Islet of Langerhans (tissue), 1 donor: Measurements from ENCODE around the gene NLGN4X.
"Not testable (repeated sequence)": the region's sequence is repeated elsewhere in the genome, so short reads cannot be mapped to it uniquely, and the experiment has no call there.

Experiments used
- FAIRE-seq: peaks from one replicate; lab custom pipeline; 2011; peaks lifted over from hg19 to GRCh38; lab: Jason Lieb, UNC

Gene NLGN4X

DNA sequence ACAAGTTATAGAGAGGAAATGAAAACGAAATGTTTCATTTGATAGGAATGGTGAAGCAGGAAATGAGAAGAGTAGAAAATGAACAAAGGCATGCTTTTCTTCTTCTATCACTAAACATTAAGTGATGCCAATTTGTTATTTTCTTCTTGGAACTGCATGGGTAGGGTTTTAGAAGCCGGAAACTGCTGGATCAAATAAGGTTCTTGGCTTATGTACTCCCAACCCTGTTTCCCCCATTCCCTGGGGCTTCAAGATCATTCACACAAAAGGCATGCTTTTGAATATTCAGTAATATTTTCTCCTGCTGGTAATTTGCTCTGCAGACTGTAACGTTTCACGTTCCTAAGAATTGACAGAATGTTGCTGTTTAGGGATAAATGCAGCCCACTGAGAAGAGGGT, 224.1 kb downstream of the NLGN4X start:
- FAIRE-seq: no peak

DNA sequence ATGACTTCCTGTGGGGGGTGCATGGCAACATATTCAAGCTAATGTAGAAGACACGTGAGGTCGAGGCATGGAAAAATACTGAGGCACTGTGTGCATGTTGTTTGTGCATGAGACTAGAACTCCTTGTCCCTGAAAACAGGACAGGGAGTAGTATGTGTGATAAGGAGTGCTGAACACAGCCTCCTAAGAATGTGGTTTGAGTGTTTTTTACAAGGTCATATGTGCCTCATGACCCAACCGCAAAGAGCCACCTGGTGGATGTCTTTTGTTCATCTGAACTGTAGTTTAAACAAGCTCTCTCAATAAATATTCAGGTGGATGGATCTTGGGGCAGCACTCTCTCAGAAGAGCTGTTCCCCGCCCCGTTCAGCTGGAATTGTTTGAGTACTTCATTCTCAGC, 226.6 kb downstream of the NLGN4X start:
- FAIRE-seq: no peak

DNA sequence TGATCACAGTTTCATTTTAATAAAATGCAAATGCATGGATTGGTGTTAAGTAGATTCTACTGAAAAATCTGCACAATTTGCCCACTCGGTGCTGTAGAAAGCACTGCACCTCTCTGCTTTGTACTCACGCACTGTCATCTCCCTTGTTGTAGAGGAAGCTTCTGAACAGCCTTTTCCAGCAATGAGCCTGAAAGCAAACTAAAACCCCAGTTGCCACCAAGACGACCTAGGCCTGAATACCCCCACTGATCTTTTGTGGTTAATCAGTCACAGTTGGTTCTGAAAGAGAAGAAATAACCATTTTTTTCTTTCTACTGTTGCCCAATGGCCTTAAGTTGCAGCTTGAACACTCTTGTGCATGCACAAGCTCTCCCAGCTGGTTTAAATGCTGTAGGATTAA, 229.8 kb downstream of the NLGN4X start:
- FAIRE-seq: no peak

DNA sequence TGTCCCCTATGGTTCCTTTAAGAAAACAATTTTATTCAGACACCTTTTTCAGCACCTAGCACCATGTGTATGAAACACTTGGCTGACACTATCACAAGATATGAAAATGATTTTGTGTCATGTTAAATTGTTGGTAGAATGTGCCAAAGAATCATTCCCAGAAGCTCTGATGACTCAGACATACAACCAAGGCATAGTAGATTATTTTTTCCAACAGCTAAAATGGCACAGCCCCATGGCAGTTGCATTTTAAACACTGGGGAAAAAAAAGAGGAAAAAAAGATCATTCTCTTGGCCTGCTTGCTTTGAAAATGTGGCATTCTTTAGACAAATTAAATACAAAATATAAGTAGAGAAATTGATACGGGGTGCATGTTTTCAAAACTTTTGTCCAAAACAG, 230.2 kb downstream of the NLGN4X start:
- FAIRE-seq: no peak

DNA sequence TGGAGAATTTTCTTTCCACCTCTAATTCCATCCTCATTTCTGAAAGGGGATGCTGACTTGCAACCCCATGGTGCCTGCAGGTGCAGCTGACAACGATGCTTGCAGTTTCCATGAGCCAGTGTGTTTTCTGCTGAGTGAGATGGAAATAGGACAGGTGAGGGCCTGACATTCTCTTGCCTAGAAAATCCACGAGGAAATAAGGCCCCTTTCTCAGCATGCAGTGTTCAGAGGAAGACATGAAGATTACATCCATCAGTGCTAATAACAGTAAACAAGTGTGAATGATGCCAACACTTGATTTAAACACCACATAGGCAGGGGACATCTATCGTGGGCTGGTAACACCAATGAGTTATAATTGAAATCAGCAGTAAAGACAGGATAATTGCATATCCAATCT, 237.3 kb downstream of the NLGN4X start:
- FAIRE-seq: no peak

DNA sequence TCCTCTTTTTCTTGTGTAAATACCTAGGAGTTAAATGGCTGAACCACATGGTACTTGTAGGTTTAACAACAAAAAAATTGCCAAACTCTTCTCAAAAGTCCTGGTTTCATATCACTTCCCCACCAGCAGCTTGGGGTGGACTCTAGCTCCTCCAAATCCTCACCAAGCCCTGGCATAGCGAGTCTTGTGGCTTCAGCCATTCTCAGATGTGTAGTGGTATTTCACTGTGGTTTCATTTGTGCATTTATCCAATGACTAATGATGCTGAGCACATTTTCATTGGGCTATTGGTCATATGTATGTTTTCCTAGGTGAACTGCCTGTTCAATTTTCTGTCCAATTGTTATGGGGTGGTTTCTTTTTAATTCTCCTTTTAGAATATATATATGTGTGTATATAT, 249.3 kb downstream of the NLGN4X start:
- FAIRE-seq: no peak

DNA sequence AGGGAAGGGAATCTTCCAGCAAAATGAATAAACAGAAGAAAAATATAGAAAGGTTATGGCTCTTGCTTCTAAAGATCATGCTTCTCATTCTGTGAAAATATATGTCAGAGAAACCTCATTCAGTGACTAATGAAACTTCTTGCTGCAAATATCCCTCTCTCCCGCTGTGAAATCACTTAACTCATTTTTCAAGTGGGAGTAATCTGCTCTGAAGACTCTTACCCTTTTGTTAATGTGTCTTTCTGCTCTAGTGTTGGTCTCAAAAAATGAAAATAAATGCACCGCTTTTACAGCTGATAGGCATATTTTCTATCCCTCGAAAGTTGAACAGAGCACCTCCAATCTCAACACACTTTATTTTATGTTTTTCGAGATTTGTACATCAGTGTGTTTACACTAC, 252.3 kb downstream of the NLGN4X start:
- no peak for FAIRE-seq

DNA sequence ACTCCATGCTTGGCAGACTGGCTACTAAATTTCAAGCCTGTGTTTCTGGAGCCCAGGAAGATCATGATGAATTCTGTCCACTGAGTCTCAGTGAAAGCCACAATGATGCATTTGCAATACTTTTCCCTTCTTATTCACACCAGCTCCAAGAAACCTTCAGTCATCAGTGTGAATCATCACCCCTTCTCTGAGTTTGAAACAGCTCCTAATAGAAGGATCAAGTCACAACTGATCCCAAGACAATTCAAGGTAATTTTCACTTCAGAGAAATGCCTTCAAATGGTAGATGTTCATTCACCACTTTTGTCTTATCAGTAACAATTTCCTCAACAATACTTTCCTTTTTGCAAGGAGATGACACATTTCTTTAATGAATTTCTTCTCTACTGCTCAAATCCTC, 257.4 kb downstream of the NLGN4X start:
- no peak for FAIRE-seq

DNA sequence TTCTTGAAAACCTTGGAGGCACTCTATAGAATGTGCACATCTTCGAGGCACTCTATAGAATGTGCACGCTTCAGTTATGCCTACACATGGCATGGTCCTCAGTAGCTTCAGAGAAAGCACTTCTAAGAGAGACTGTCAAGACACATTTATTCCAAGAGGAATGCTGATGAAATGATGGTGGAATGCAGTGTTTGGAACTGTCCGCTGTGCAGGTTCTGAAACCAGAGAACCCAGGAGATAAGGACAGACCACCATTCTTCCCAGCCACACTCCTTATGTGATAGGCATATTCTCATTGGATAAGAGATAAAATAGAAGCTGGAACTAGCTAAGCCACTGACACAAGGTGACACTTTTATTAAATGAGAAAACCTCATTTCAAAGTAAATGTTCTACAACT, 263.3 kb downstream of the NLGN4X start:
- no peak for FAIRE-seq

DNA sequence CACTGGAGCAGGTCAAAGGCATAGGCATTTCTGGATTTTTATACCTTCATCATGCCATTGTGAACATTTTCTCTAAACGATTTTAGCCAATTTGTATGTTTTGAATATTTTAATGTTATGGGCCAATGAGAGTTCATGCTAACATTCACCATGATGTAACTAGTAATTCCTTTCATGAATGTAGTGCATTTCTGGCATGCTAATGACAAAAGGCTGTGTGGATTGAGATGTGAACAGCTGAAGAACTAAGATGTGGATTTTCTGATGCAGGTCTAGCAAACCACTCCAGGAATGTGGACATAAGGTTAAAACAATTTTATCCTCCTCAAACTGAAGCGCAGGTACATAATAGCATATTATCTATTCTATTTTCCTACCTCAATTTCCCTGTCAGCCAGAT, 269.4 kb downstream of the NLGN4X start:
- FAIRE-seq: no peak

DNA sequence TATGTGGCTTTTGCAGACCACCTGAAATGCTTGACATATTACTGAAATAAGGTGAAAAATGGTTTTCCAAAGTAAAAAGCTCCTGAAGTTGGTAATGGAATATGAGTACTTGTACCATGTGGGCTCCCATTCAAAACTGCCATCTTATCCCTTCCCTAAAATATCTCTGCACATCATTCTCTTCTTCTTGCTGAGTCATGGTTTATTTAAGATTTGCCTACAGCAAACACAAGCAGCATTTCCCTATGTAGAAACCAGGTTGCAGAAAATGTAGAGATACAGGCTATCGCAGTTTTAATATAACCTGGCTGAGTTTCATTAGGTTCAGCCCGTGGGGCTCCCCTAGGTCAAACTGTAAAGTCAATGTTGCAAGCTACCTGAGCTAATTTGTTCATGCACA, 270.1 kb downstream of the NLGN4X start:
- no peak for FAIRE-seq

DNA sequence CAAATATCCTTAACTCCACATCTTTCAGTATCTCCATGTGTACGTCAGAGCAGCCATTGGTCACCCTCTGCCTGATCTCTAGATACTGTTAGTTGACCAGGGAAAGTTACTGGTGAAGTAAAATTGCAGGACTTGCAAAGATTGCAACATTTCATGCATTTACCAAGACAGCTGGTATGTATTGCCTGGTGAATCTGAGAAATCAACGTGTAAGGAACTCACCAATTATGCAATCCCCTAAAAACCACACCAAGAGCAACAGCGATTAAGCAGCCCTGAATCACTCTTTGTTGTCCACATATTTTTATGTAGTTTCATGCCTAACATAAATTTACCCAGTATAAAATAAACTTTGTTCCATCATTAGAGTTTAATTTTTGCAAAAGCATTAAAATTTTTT, 271.2 kb downstream of the NLGN4X start:
- no peak for FAIRE-seq

DNA sequence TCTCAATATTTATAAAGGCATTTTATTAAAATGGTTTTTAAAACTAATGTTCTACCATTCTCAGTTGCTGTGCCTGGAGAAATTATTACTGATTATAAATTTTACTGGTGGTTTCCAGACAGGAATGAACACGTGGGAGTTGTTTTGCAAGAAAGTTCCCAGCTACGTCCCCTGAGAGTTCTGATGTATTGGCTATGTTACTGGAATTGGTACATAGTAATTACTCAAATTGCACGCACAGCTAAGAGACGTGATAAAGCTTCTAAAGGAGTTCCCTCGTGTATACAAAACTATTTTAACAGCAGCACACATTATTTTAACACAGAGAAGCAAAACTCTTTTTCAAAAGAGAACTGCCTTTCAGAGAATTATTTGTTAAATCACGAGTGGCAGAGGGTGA, 292.2 kb downstream of the NLGN4X start:
- no peak for FAIRE-seq

DNA sequence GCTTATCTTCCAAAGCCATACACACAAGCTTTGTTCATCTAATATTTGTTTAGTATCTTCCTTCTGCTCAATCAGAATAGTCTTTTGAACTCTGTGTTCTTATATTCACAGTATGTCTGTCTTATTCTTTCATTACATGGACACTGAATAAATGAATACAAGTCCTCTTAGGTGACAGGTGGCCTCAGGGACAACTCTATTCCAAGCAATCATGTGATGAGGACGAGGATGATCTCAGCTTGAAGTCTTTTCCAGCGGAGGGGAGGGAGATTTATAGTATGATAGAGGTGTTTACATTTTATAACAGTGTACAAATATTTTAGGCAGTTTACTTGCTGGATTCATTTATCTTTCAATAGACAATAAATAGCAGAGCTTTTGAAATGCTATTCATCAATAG, 300.4 kb downstream of the NLGN4X start:
- FAIRE-seq: no peak

DNA sequence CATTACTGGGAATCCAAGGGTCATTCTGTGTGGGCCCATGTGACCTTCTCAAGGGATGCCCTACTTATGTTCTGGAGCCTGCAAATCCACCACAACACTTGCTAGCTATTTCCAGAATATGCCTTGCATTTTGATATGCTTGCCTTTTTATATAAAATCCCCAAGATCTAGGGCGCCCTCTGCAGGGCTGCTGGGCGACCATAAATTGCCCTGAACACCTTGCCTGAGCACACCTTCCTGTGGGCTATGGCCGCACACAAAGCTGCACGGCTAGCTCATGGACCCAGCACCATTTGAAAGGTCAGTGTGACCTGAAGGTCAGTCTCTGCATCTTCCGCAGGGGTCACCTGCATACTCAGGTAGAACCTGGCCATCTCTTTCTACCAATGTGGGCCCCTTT, 311.7 kb downstream of the NLGN4X start:
- FAIRE-seq: no peak

DNA sequence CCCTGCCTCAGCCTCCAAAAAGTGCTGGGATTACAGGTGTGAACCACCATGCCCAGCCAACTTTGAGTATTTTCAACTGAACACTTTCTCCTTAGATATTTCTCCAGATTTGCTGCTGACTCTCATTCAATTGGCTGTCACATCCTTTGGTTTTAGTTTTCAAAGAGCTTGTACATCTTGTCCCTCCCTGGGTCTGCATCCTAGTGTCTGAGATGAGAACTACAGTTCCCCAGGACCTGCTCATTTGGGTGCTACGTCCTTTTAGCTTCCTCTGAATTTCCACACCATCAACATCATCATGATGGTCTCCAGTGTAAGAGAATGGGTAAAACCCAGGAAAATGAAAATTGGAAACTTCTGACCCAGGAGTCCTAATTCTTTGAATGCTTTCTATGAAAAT, 312.9 kb downstream of the NLGN4X start:
- FAIRE-seq: no peak

DNA sequence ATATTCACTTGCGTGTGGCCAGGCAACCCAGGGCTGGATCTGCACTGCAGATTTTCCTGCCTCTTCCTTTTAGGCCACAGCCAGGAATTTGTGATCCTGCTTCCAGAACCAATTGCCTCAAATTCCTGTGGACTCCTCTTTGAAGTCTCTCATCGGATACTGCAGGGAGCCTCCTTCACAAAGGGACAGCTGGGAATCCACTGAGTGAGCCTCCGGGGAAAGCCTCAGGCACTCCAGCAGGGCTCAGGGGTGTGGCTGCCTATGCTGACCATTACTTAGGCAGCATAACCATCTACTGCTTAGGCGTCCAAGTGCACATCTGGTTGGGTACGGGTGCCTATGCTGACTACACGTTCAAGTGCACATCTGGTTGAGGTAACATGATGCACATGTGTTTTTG, 321.5 kb downstream of the NLGN4X start:
- no peak for FAIRE-seq

DNA sequence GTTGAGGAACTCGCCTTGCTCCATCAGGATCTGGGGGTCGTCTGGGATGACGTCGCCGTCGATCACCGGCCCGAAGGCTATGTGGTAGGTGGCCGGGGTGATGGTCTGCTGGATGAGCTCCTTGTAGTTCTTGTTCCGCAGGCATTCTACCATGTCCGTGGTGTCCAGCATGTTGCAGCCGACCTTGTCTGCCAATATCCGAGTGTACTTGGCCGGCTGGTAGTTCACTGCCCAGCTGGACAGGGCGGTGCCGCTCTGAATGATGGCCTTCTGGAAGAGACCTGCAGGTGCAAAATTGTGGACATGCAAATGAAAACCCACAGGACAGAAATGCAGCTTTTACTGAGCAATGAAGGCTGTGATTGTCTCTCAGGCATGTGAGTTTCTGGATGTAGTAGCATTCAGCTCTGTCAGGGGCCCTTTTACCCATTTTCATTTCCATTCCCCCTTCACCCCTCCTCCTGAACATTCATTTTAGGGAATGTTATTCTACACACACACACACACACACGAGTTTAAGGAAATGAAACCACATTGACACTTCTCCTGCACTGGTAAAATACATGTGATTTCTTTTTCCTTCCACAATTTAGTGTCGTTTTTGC, 325.0 kb downstream of the NLGN4X start:
- not testable (repeated sequence) for FAIRE-seq

DNA sequence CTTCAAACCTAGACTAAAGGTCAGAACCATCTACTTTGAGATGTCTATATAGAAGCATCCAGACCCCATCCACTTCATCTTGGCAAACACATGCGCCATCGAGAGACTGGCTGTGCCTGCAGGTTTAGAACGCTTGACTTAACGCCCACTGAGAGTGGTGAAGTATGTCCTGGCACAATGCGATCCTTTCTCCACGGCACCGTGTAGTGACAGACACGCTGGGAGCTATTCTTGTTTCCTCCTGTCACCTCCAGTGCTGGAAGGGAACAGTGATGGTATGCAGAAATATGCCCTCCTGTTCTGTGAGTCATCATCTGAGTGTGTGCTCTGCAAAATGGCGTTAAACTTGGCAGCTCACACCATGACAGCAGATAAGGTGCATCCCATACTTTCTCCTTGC, 330.2 kb downstream of the NLGN4X start:
- no peak for FAIRE-seq

DNA sequence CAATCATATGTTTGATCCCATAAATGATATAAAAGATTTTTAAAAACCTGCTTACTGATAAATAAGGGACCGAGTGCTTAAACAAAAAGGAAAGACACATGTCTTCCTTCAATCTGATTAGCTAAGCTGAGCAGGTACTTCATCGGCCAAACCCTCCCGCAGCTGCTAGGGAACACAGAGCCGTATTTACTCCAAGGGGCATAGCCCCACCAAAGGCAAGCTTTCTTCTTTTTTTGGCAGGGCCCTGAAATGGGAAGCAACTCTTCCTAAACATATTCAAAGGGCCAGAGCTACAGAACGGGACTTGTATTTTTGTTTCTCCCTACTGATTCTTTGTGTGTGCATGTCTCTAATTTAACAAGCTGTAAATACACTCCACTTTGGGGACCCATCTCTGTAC, 337.3 kb downstream of the NLGN4X start:
- FAIRE-seq: no peak

DNA sequence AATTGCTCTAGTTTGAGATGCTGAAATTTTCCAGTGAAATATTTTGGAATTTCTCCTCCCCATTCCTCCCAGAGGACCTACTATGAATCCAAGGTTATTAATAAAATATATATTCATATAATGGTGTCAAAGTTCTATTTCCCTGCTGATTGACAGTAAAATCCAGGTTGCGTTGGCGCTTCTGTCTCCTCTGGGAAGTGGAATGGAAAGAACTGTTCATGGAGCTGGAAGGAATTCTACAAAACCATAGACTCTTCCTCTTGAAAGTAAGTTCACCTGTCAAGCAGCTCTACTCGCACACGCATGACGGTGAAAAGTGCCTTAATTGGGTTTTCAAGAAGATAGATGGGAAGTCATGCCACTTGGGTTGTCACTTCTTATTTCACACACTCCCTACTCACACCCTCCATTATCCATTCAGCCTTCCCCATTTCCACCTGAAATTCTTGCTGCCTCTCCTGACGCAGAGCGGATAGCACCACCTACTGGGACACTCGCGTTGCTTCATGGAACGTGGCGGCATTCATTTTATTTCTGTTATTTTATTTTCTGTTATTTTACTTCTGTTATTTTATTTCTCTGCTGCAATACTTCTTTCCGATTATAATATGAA, 351.6 kb downstream of the NLGN4X start:
- peak; percentile 95 for FAIRE-seq

DNA sequence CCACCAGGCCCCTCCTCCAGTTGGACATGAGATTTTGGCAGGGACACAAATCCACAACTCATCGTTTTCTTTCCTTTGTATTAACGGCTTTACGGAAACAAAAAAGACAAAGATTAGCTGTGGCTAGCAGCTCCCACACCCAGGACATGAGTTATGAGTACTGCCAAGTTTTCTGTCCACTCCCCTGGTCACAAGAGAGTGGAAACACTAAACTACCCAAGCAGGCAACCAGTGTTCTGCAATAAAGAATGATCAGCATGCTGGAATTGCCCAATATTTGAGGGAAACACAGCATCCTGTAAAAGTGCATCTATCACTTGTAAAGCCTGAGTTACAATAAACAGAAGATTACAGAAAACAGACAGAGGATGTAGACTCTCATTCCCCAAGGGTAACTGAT, 358.4 kb downstream of the NLGN4X start:
- no peak for FAIRE-seq

DNA sequence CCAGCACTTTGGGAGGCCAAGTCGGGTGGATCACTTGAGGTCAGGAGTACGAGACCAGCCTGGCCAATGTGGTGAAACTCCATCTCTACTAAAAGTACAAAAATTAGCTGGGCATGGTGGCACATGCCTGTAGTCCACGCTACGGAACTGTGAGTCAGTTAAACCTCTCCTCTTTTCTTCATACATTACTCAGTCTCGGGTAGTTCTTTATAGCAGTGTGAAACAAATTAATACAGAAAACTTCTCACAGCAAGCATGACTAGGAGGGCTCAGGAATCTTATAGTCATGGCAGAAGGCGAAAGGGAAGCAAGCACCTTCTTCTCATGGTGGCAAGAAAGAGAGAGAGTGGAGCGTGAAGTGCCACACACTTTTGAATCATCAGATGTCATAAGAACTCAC, 358.9 kb downstream of the NLGN4X start:
- no peak for FAIRE-seq

DNA sequence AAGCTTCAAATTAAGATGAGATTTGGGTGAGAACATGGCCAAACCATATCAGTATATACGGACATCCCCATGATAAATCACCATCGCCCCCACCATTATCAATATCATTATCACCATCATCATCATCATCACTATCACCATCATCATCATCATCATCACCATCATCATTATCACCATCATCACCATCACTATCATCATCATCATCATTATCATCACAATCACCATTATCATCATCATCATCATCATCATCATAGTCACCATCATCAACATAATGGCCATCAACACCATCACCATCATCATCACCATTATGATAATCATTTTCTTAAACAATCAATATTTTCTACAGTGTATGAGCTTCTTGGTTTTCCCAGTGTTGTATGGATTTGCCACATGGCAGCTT, 360.9 kb downstream of the NLGN4X start:
- no peak for FAIRE-seq

DNA sequence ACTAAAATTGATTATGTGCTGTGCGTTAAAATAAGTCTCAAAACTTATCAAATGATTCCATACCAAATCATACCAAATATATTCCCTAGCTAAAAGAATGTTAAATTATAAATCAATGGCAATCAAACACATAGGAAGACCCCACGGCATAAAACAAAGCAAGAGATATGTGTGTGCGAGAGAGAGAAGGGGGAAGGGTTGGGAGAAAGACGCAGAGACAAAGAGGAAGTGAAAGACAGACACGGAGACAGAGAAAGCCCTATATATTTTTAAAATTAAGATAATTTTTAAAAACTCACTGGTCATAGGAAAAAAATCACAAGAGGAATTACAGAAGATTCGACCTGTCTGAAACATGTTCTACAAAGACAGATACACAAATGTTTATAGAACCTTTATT, 371.4 kb downstream of the NLGN4X start:
- FAIRE-seq: no peak
